ENCODE measurements around the gene SIL1.

GRCh38 chr5:138922494-138922893 lies 275.7 kb downstream of the SIL1 start:
- TF ChIP-seq EP300 (IDR thresholded peaks at IDR 0.05) = no peak
- TF ChIP-seq, protein P1, sequence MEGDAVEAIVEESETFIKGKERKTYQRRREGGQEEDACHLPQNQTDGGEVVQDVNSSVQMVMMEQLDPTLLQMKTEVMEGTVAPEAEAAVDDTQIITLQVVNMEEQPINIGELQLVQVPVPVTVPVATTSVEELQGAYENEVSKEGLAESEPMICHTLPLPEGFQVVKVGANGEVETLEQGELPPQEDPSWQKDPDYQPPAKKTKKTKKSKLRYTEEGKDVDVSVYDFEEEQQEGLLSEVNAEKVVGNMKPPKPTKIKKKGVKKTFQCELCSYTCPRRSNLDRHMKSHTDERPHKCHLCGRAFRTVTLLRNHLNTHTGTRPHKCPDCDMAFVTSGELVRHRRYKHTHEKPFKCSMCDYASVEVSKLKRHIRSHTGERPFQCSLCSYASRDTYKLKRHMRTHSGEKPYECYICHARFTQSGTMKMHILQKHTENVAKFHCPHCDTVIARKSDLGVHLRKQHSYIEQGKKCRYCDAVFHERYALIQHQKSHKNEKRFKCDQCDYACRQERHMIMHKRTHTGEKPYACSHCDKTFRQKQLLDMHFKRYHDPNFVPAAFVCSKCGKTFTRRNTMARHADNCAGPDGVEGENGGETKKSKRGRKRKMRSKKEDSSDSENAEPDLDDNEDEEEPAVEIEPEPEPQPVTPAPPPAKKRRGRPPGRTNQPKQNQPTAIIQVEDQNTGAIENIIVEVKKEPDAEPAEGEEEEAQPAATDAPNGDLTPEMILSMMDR (IDR thresholded peaks at IDR 0.05) = no peak
